ENCODE results near the gene INPP4B. TPM values are rescaled to one million over a fixed set of nuclear protein-coding genes. Genes with fewer than 3 reads are reported as not detected.

INPP4B gene
- total and polyA plus RNA-seq, 2 donors (not counting 1 experiment from before 2014, with no cell fraction given) = 0.03 TPM; not detected in 1

GRCh38 chr4:142777045-142777743, 68.9 kb downstream of the INPP4B start:
- Histone ChIP-seq H3K36me3 (replicated peaks in 1 of 2; ENCODE audit: control extremely low read depth in 1 of 2, control insufficient read depth in 1 of 2, extremely low read depth in 1 of 2, insufficient read depth in 2 of 2, low read length in 1 of 2) (no peaks in the 10 kb centered on the region), H3K9ac (ENCODE audit: low read length) (no peak overlapping the region), H3K79me2 (ENCODE audit: control insufficient read depth, insufficient read depth, low read length) (no peaks in the 10 kb centered on the region), H3K27me3 (replicated peaks in 1 of 4; ENCODE audit: control extremely low read depth in 1 of 4, control insufficient read depth in 3 of 4, insufficient read depth in 4 of 4, low read length in 3 of 4) (no peaks in the 10 kb centered on the region), H3K4me1 (ENCODE audit: control insufficient read depth in 2 of 2, insufficient read depth in 2 of 2, low read length in 2 of 2) (no peaks in the 10 kb centered on the region), H3K27ac (ENCODE audit: low read length in 2 of 2) (no peak overlapping the region), H2AFZ (ENCODE audit: insufficient read depth, low read depth, low read length, poor library complexity, severe bottlenecking) (no peak overlapping the region), H3K9me3 (ENCODE audit: control extremely low read depth in 1 of 3, control insufficient read depth in 2 of 3, insufficient read depth in 1 of 3, low read length in 2 of 3) (no peaks in the 10 kb centered on the region), H3K4me3 (ENCODE audit: control extremely low read depth in 1 of 5, extremely low read depth in 1 of 5, insufficient read depth in 1 of 5, low read depth in 2 of 5, low read length in 4 of 5) (no peak overlapping the region), H3K4me2 (replicated peaks; ENCODE audit: low read depth, low read length, poor library complexity, severe bottlenecking) (no peak overlapping the region), H4K20me1 (ENCODE audit: control insufficient read depth, insufficient read depth, low read length, poor library complexity, severe bottlenecking) (no peaks in the 10 kb centered on the region)
- ChIA-PET CTCF (no interaction called here), POLR2A (no interaction called here)
- DNase-seq (no peak), ATAC-seq (ENCODE audit: low read depth) (no peak)
- TF ChIP-seq EZH2 (IDR thresholded peaks at IDR 0.05; ENCODE audit: borderline replicate concordance, insufficient read depth, low read depth, low read length, poor library complexity, severe bottlenecking) = no peak
- TF ChIP-seq, protein P1, sequence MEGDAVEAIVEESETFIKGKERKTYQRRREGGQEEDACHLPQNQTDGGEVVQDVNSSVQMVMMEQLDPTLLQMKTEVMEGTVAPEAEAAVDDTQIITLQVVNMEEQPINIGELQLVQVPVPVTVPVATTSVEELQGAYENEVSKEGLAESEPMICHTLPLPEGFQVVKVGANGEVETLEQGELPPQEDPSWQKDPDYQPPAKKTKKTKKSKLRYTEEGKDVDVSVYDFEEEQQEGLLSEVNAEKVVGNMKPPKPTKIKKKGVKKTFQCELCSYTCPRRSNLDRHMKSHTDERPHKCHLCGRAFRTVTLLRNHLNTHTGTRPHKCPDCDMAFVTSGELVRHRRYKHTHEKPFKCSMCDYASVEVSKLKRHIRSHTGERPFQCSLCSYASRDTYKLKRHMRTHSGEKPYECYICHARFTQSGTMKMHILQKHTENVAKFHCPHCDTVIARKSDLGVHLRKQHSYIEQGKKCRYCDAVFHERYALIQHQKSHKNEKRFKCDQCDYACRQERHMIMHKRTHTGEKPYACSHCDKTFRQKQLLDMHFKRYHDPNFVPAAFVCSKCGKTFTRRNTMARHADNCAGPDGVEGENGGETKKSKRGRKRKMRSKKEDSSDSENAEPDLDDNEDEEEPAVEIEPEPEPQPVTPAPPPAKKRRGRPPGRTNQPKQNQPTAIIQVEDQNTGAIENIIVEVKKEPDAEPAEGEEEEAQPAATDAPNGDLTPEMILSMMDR (IDR thresholded peaks at IDR 0.05) = no peak
- intact Hi-C loops (cut with micrococcal nuclease) = no loop called here
- no CpG with 5 or more reads among the region's 4 CpGs for WGBS (ENCODE audit: insufficient coverage)
- H3K27me3 Mint-ChIP-seq = no peaks in the 10 kb centered on the region
- no peak overlapping the region for H3K4me3 Mint-ChIP-seq
- H3K4me1 Mint-ChIP-seq = no peaks in the 10 kb centered on the region
- H3K27ac Mint-ChIP-seq = no peak overlapping the region
- no peaks in the 10 kb centered on the region for H3K9me3 Mint-ChIP-seq (ENCODE audit: insufficient read depth)

- no peak for ATAC-seq (ENCODE audit: low read depth)
These were observed 70.1 kb downstream of the INPP4B start for GRCh38 chr4:142776026-142776425.

More at GRCh38 chr4:142776026-142776425, 70.1 kb downstream of the INPP4B start:
- POLR2A ChIA-PET = no interaction called here
- Mint-ChIP-seq H3K4me1 (no peaks in the 10 kb centered on the region), H3K27ac (no peak overlapping the region), H3K27me3 (no peaks in the 10 kb centered on the region), H3K9me3 (ENCODE audit: insufficient read depth) (no peaks in the 10 kb centered on the region), H3K4me3 (no peak overlapping the region)
- intact Hi-C loops (cut with micrococcal nuclease) = no loop called here
- WGBS (ENCODE audit: insufficient coverage) = no CpG with 5 or more reads among the region's 2 CpGs
- DNase-seq = no peak
- Histone ChIP-seq H3K4me2 (replicated peaks; ENCODE audit: low read depth, low read length, poor library complexity, severe bottlenecking) (no peak overlapping the region), H3K27ac (ENCODE audit: low read length in 2 of 2) (no peak overlapping the region), H3K79me2 (ENCODE audit: control insufficient read depth, insufficient read depth, low read length) (no peaks in the 10 kb centered on the region), H3K36me3 (replicated peaks in 1 of 2; ENCODE audit: control extremely low read depth in 1 of 2, control insufficient read depth in 1 of 2, extremely low read depth in 1 of 2, insufficient read depth in 2 of 2, low read length in 1 of 2) (no peaks in the 10 kb centered on the region), H3K4me3 (ENCODE audit: control extremely low read depth in 1 of 5, extremely low read depth in 1 of 5, insufficient read depth in 1 of 5, low read depth in 2 of 5, low read length in 4 of 5) (no peak overlapping the region), H3K27me3 (replicated peaks in 1 of 4; ENCODE audit: control extremely low read depth in 1 of 4, control insufficient read depth in 3 of 4, insufficient read depth in 4 of 4, low read length in 3 of 4) (no peaks in the 10 kb centered on the region), H3K9ac (ENCODE audit: low read length) (no peak overlapping the region), H3K4me1 (ENCODE audit: control insufficient read depth in 2 of 2, insufficient read depth in 2 of 2, low read length in 2 of 2) (no peaks in the 10 kb centered on the region), H2AFZ (ENCODE audit: insufficient read depth, low read depth, low read length, poor library complexity, severe bottlenecking) (no peak overlapping the region), H4K20me1 (ENCODE audit: control insufficient read depth, insufficient read depth, low read length, poor library complexity, severe bottlenecking) (no peaks in the 10 kb centered on the region), H3K9me3 (ENCODE audit: control extremely low read depth in 1 of 3, control insufficient read depth in 2 of 3, insufficient read depth in 1 of 3, low read length in 2 of 3) (no peaks in the 10 kb centered on the region)
- CTCF ChIA-PET = no interaction called here
- TF ChIP-seq EZH2 (IDR thresholded peaks at IDR 0.05; ENCODE audit: borderline replicate concordance, insufficient read depth, low read depth, low read length, poor library complexity, severe bottlenecking) = no peak
- TF ChIP-seq, protein P1 (IDR thresholded peaks at IDR 0.05) = no peak

Data from B cell (primary cell).